ENCODE data around the gene MAPK12.

MAPK12 gene

DNA sequence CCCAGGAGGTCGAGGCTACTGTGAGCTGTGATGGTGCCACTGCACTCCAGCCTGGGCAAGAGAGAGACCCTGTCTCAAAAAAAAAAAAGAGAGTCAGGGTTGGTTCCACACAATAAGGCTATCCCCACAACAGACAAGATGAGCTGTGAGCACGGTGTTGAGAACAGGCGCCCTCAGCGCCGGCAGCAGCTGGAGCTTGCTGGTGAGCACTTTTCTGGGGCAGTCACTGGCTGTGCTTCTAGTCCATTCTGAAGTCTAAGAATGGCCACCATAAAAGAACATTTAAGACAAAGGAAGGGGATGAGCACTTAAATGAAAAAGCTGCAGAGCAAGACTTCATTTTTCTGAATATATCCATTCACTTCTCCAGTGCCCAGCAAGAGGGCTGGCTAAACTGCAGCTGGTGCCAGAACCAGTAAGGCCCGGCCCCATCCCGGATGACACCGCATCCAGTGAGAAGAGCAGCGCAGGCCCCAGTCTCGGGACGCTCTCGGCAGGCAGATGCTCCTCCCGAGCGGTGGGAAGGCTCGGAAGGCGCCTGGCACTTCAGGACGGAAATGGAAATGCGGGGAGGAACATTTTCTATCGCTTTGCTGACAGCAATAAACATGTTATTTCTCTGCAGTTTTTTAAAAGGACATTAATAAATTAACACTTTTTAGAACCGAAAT, 28.9 kb downstream of the MAPK12 start:
- DNase-seq (ENCODE audit: low spot score): no peak

GRCh38 chr22:50229370-50229769, 32.1 kb downstream of the MAPK12 start:
- no peak for DNase-seq (ENCODE audit: low spot score)

DNA sequence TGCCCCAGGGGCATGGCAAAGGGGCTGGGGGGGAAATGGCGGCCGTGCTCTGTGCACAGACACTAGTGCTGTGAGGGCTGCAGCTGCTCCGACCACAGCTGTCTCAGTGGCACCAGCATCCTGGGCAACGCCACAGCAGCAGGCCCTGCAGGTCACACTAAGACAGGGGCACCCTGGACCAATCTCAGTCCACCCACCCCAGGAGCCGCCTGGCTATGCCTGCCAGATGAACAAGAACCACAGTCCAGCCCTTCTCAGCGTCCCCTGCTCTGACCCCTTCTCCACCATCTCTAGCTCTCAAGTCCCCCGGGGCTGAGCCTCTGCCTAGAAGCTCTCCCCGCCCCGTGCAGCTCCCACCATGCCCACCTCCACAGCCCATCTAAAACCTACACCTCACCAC, 33.1 kb downstream of the MAPK12 start:
- DNase-seq (ENCODE audit: low spot score): no peak

GRCh38 chr22:50227579-50228215, 33.8 kb downstream of the MAPK12 start:
- no peak for DNase-seq (ENCODE audit: low spot score)

- no peak for DNase-seq (ENCODE audit: low spot score)
These were observed 34.7 kb downstream of the MAPK12 start for GRCh38 chr22:50226875-50227165.

DNA sequence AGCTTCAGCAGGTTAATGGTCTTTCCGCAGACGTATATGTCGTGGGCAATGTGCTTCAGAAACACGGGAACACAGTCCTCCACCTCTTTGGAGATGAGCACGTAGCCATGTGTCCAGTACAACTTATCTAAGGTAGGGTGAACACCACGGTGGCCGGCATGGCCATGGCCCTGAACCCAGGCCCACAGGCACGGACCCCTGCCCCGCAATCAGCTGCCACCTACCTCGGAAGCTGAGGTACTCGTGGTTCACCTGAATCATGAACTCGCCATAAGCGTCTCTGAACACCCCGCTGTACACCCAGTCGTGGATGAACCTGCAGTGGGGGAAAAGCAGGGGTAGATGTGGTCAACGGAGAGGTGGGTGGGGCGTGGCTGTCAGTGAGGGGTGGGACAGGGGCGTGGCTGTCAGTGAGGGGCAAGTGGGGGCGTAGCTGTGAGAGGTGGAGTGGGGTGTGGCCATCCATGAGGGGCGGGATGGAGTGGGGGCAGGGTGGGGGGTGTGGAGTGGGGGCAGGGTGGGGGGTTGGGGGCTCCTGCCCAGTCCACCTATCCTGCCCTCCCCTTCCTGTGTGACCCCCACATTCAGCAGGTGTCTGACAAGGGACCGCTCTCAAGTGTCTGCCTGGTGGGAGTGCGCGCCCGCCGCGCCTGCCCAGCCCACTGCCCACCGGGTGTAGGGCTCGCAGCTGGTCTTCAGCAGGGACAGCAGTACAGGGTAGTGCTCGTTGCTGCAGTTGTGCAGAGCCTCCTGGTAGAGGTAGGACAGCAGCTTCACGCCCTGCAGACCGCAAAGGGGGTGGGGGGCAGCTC, 35.2 kb downstream of the MAPK12 start:
- no peak for DNase-seq (ENCODE audit: low spot score)

DNA sequence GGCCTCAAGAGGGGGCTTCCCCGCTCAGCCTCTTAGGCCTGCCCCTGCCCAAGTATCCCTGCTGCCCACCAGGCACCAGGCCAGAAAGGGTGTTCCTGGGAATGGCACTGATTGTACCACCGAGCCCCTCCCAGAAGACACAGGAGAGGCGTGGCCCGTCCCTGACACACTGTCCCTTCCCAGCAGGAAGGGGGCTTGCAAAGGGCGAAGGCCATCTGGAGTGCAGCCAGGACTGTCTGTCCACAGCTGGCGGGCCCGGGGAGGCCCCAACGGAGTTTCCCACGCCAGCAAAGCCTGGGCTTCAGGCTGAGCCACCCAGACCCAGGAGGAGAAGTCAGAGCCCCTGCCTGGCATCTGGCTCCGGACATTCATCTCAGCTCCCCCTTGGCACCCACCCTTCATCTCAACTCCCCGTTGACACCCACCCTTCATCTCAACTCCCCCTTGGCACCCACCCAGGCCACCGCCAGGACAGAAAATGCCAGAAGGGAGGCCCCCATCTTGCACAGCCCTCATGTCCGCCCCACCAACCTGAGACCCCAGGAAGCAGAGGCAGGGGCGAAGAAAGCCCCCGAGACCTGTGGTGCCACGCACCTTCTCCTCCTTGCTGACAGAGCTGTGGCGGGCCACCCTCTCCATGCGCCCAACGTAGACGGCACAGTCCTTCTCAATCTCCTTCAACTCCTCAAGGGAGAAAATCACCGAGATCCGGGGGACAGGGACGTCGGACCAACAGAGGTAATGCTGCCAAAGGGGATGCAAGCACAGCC, 36.1 kb downstream of the MAPK12 start:
- no peak for DNase-seq (ENCODE audit: low spot score)

- DNase-seq (ENCODE audit: low spot score): no peak
These were observed 37.4 kb downstream of the MAPK12 start for GRCh38 chr22:50224071-50224470.

GRCh38 chr22:50222508-50222907, 39.0 kb downstream of the MAPK12 start:
- no peak for DNase-seq (ENCODE audit: low spot score)

DNA sequence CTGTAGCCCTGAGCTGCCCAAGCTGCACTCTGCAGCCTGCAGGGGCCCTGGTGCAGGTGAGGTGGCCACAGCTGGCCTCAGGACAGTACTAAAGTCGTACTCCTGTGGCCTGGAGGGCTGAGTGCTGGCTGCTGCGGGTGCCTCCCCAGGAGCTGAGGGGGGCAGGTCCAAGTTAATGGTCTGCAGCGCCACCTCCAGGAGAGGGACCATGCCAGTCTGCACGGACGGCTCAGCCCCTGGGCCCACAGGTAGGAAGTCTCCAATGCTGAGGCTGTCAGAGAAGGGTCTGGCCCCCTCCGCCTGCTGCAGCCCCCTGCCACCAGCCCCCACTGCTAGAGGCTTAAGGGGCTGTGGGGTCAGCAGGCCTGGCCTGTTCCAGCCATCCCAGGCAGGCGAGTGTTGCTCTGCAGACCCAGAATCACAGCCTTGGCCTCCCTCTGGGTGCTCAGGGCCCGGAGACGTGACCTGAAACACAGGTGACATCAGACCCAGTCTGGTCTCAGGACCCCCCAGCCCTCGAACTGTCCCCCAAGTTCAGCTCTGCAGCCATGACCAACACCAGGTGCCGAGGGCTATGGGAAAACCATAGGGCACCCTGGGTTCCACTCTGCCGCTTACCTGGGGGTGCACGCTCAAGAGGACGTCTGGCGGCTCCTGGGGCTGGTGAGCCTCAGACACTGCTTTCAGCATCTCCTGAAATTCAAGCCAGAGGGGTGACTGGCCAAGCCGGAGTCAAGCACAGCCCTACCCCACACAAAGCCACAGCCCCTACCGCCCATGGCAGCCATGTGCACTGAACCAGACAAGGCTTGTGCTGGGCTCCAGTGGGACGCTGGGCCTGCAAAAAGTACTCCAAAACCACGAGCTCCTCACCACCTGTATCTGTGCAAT, 39.8 kb downstream of the MAPK12 start:
- no peak for DNase-seq (ENCODE audit: low spot score)

GRCh38 chr22:50220603-50221409, 40.7 kb downstream of the MAPK12 start:
- no peak for DNase-seq (ENCODE audit: low spot score)

DNA sequence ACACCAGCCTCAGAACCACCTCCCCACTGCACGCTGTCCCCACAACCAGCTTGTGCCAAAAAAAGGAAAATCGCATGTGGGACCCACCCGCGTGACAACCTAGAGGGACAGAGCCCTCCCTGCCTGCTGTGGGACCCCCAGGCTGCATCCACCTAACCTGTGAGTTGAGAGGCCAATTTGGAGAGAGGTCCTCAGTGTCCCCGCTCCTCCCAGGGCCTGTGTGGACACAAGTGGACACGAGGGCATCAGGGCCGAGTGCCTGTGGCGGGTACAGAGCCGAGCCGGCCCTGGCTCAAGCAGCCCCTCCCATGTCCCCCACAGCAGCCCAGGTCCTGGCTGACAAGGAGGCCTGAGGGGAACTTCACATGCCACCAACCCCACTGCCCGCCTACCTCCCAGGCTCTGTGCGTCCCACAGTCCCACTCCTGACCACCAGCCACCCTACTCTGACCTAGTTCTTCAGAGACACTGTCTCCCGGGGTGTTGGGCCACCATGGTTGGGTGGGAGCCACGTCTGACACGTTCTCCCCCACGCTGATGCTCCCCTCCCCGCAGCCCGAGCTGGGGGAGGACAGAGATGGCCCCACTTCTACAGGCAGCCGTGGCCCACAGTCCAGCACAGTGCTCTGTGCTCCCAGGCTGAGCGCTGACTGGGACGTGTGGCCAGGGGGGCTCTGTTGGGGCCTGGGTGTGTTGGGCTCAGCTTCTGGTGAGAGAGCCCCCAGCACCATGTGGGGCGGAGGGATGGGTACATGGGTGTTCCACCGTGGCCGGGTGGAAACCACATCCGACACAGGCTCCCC, 41.5 kb downstream of the MAPK12 start:
- DNase-seq (ENCODE audit: low spot score): no peak

- DNase-seq (ENCODE audit: low spot score): peak; percentile 75
These were observed 42.3 kb downstream of the MAPK12 start for GRCh38 chr22:50218996-50219727.

DNA sequence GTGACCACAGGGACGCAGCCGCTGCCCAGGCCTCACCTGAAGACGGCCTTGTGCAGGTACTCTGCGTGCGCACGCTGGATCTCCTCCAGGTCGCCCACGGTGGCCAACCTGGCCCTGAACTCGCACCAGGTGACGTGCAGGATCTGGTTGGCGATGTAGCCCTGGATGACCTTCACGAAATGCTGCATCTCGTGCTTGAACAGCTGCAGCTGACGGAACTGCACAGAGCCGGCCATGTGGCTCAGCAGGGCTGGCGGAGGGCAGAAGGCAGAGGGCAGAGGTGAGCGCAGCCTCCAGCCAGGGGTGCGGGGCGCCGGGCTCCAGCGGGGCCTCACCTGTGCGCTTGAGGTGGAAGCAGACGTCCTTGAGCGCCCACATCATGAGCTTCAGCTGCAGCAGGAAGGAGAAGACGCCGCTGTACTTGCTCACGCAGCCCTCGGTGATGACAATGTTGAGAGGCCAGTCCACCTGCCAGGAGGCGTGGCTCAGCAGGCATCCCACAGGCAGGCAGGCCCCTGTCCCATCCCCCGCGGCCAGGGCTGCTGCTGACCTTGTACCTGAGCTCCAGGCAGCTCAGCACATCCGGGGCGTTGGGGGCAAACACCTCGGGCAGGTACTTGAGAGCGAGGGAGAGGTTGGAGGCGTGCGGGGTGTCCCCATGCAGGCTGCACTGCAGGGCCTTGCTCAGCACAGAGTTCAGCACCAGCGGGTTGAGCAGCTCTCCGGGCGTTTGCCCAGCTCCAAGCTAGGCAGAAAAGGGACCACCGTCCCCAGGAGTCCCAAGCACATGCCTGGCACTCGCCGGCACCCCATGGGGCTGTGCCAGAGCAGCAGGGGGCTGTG, 43.1 kb downstream of the MAPK12 start:
- no peak for DNase-seq (ENCODE audit: low spot score)

- no peak for DNase-seq (ENCODE audit: low spot score)
These were observed 43.8 kb downstream of the MAPK12 start for GRCh38 chr22:50217543-50218152.

GRCh38 chr22:50216684-50217520, 44.6 kb downstream of the MAPK12 start:
- no peak for DNase-seq (ENCODE audit: low spot score)
